NCI-H1092 treated with DMSO at 0.1 percent for 48 hours (cell line): ENCODE measurements around the gene PODXL2.
"Not testable (repeated sequence)": the region's sequence is repeated elsewhere in the genome, so short reads cannot be mapped to it uniquely, and the experiment has no call there.

Source experiments
- DNase-seq: peaks from one replicate; lab custom pipeline; 2025; lab: John Stamatoyannopoulos, UW

PODXL2 gene

DNA sequence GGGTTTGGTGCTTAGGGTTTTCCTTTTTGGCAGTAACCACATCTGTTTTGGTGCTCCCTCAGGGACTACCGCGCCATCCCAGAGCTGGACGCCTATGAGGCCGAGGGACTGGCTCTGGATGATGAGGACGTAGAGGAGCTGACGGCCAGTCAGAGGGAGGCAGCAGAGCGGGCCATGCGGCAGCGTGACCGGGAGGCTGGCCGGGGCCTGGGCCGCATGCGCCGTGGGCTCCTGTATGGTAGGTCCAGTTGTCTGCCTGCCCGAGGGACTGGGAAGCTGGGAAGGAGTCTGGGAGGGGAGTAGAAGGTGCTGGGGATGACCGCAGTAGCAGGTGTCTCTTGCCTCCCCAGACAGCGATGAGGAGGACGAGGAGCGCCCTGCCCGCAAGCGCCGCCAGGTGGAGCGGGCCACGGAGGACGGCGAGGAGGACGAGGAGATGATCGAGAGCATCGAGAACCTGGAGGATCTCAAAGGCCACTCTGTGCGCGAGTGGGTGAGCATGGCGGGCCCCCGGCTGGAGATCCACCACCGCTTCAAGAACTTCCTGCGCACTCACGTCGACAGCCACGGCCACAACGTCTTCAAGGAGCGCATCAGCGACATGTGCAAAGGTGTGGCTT is 24.3 kb upstream of the PODXL2 start:
- DNase-seq = no peak

GRCh38 chr3:127605547-127605946 is 23.4 kb upstream of the PODXL2 start:
- not testable (repeated sequence) for DNase-seq

DNA sequence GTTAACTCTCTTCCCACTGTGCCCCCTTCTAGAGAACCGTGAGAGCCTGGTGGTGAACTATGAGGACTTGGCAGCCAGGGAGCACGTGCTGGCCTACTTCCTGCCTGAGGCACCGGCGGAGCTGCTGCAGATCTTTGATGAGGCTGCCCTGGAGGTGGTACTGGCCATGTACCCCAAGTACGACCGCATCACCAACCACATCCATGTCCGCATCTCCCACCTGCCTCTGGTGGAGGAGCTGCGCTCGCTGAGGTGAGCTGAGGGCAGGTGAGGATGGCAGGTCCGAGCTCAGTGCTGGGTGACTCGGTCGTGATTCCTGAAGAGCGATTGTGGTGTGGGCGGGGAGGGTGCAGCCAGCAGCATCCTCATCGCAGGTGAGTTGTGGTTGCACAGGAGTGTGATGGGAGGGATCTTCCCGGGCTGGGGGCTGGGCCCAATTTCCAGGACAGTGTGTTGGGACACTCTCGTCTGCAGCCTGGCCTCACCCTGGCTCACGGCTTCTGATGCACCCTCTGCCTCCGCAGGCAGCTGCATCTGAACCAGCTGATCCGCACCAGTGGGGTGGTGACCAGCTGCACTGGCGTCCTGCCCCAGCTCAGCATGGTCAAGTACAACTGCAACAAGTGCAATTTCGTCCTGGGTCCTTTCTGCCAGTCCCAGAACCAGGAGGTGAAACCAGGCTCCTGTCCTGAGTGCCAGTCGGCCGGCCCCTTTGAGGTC is 22.7 kb upstream of the PODXL2 start:
- no peak for DNase-seq

GRCh38 chr3:127606981-127607595 is 21.9 kb upstream of the PODXL2 start:
- DNase-seq = no peak

DNA sequence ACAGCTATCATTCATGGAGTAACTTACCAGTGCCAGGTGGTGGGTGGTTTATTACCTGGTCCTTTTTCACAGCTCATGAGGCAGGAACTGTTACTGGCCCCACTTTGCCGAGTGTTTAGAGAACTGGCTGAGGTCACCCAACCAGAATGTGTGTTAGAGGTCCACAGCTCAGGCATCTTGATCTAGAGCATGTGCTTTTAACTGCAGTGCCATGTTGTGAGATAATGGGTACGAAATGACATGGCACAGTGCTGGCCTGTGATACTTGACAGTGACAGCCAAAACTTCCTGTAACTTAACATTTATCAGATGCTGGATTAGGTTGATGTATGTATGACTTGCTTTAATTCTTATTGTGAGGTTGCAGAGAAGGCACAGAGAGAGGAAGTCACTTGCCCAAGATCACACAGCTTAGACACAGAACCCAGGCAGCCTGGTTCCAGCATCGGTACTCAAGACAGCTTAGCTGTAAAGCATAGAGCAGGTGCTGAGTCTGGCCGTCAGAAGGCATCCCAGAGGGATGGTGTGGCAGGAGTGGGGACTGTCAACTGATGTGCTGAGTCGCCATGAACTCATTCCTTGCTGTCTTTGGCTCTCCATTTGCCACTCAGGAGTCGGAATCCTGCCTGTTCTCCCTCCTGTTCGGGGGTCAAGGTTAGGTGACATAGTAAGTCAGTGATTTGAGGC is 21.2 kb upstream of the PODXL2 start:
- no peak for DNase-seq

DNA sequence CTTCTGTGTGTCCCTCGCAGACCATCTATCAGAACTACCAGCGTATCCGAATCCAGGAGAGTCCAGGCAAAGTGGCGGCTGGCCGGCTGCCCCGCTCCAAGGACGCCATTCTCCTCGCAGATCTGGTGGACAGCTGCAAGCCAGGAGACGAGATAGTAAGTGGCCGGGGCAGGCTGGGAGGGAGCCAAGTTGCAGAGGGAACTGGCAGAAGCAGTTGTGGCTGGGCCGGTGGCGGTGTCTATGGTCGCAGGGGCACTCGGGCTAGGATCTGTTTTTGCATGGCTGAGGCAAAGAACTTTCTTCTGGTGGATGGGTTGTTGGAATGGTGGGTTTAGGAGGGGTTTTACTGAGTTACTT is 20.6 kb upstream of the PODXL2 start:
- DNase-seq = no peak

GRCh38 chr3:127610105-127610504 is 18.9 kb upstream of the PODXL2 start:
- no peak for DNase-seq

DNA sequence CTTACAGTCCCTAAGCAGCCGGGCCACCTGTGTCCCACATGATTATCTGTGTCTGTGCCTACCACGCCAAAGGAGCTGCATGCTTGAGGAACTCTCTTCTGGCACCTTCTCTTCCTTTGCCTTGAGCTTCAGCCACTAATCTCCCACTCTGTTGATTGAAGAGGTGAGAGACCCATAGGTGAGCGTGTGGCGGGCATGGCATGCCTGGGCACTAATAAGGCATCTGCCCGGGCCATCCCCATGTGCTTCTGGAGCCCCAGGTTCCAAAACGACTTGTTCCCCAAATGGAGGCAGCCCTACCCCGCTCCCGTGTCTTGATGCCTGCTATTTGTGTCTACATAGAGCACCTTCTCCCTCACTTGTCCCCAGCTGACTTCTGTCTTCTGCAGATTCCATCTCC is 17.7 kb upstream of the PODXL2 start:
- no peak for DNase-seq

DNA sequence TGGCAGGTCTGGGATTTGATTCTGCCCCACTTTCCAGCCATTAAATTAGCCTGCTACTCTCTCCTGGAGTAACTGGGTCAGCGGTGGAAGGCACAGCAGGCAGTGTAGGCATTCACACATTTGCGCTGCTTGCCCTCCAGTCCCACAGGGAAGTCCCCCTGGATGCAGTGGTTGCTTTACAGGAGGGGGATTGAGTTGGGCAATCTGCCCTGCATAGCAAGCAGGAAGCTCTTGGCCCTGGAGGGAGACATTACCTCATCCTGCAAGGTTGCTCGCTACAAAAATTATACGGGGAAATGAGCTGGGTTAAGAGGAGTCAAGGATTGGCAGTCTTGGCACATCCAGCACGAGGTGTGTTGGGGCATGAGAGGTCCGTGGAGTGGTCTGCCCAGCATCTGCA is 16.0 kb upstream of the PODXL2 start:
- DNase-seq = no peak

GRCh38 chr3:127613406-127613805 is 15.6 kb upstream of the PODXL2 start:
- DNase-seq = no peak

DNA sequence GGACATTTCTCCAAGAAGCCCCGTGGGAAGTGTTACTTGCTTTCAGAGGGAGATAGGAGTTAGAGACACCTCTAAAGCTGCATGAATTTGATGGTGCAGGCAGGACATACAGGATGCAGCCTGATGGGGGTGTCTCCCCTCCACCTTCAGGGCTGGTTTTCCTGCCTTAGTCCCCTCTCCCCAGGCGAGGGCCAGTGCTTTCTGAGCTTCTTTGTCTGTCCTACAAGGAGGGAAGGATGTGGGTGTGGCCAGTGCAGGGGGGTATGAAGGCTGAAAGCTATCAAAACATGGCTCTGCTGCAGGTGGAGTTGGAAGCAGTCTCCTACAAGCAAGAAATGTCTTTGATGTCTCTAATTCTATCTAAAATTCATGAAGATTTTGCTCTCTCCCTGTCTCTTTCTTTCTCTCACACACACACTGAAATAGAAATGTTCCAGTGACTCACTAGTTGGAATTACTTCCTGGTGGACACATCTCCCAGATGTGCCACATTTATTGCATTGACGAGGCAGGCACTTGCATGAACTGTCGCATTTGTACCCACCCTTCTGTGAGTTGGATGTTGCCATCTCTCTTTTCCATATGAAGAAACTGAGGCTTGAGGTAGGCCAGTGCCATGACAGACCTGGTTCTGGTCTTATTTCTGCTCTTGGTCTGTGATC is 13.9 kb upstream of the PODXL2 start:
- no peak for DNase-seq

DNA sequence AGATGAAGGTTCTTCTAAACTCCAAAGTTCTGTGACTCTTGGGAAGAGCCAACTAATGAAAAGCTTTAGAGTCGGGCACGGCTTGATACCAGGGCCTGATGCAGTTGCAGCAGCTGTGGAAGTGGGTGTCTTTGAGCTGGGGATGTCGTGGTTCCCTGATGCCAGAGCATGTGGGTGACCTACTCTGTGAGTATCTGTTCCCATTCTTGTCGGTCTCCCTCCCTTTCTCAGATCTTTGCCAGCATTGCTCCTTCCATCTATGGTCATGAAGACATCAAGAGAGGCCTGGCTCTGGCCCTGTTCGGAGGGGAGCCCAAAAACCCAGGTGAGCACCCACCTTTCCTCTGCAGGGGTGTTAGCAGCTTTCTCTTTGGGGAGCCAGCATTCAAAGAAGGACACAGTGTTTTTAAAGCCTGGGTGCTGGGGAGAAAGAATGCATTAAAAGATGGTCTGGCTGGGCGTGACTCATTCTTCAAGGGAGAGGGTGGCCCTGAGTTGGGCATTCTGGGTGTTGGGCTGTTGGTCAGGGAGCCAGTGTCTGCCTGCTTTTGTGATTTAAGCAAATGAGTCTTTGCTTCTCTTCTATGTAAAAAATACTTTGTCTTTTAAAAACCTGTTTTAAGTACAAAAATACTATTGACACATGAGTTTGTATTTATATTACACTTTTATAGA is 13.2 kb upstream of the PODXL2 start:
- DNase-seq = no peak

- no peak for DNase-seq
Observed at GRCh38 chr3:127616836-127617605, 12.0 kb upstream of the PODXL2 start.

- no peak for DNase-seq
Observed at GRCh38 chr3:127618891-127619290, 10.1 kb upstream of the PODXL2 start.

GRCh38 chr3:127620637-127621375 is 8.2 kb upstream of the PODXL2 start:
- DNase-seq = no peak

- no peak for DNase-seq
Observed at GRCh38 chr3:127622031-127622430, 7.0 kb upstream of the PODXL2 start.

DNA sequence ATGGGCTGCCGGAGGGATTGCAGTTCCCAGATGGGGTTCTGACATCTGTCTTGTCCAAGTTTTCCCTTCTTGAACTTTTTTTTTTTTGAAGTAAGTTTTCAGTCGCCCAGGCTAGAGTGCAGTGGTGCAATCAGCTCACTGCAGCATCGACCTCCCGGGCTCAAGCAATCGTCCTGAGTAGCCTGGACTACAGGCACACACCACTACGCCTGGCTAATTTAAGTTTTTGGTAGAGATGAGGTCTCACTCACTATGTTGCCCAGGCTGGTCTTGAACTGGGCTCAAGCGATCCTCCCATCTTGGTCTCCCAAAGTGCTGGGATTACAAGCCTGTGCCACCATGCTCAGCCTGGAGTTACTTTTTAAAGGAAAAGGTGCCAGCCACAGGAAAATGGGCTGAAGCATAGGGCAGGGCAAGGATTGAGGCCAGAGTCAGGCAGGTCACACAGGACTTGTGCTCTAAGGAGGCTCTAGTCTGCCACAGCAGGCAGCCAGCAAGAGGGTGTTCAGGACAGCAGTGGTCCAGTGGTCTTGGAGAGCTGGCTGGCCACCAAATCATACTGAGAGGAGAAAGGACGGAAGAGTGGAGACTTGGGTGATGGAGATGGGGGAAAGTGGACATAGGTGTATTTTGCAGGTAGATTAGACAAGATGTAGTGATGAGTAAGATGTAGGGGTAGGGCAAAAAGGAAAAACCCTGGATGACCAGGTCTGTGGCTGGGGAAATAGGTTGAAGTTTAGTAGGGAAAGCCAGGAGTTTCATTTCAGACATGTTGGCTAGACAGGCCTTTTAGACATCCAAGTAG is 6.0 kb upstream of the PODXL2 start:
- no peak for DNase-seq

GRCh38 chr3:127624063-127624462 is 4.9 kb upstream of the PODXL2 start:
- no peak for DNase-seq

GRCh38 chr3:127625821-127626220 is 3.2 kb upstream of the PODXL2 start:
- DNase-seq = no peak

- no peak for DNase-seq
Observed at GRCh38 chr3:127628426-127628787, 578 bp upstream of the PODXL2 start.
